ENCODE results near the gene TCHP. TPM values are rescaled to one million over a fixed set of nuclear protein-coding genes. Genes with fewer than 3 reads are reported as not detected.

Gene TCHP
- total and polyA plus RNA-seq, 2 of the 13 experiments (the other 11 are each of a cell fraction or from before 2014, with no cell fraction given), result 6.7 to 12.2 TPM

- TF ChIP-seq MXD3 (CRISPR knock-in tag; IDR thresholded peaks at IDR 0.05) (no peak), MTF2 (CRISPR knock-in tag; IDR thresholded peaks at IDR 0.05; ENCODE audit: borderline replicate concordance) (no peak), MIER3 (CRISPR knock-in tag; IDR thresholded peaks at IDR 0.05; ENCODE audit: borderline replicate concordance) (no peak), MXD1 (CRISPR knock-in tag; IDR thresholded peaks at IDR 0.05) (no peak), JDP2 (CRISPR knock-in tag; IDR thresholded peaks at IDR 0.05; ENCODE audit: borderline replicate concordance) (no peak), ZNF282 (IDR thresholded peaks at IDR 0.05; ENCODE audit: partially characterized antibody) (no peak), ZNF574 (CRISPR knock-in tag; IDR thresholded peaks at IDR 0.05) (peak; percentile 36; the same call in 1 of the 2 replicates), ZNF530 (CRISPR knock-in tag; IDR thresholded peaks at IDR 0.05; ENCODE audit: low read depth) (no peak), ZNF549 (CRISPR knock-in tag; IDR thresholded peaks at IDR 0.05) (no peak), SCMH1 (CRISPR knock-in tag; IDR thresholded peaks at IDR 0.05; ENCODE audit: borderline replicate concordance) (no peak), TFE3 (CRISPR knock-in tag; IDR thresholded peaks at IDR 0.05) (0 out of 2 replicates have a peak, but pooled peaks have one; percentile 11), GZF1 (CRISPR knock-in tag; IDR thresholded peaks at IDR 0.05) (no peak), GLI4 (CRISPR knock-in tag; IDR thresholded peaks at IDR 0.05; ENCODE audit: borderline replicate concordance) (no peak), HIC2 (CRISPR knock-in tag; IDR thresholded peaks at IDR 0.05; ENCODE audit: low read depth) (no peak), SMARCE1 (IDR thresholded peaks at IDR 0.05; ENCODE audit: borderline replicate concordance) (no peak), HOXD1 (CRISPR knock-in tag; IDR thresholded peaks at IDR 0.05) (no peak), ZNF687 (CRISPR knock-in tag; IDR thresholded peaks at IDR 0.05) (peak; percentile 87), ZNF124 (CRISPR knock-in tag; IDR thresholded peaks at IDR 0.05) (no peak)
Observed at GRCh38 chr12:109944561-109945359, 44.7 kb downstream of the TCHP start (continued).

Data from HepG2 (cell line).